Kidney epithelial cell (primary cell): ENCODE data around the gene CEACAM19. TPM values are rescaled to one million over a fixed set of nuclear protein-coding genes. Genes with fewer than 3 reads are reported as not detected.
"Not testable (repeated sequence)": the region's sequence is repeated elsewhere in the genome, so short reads cannot be mapped to it uniquely, and the experiment has no call there.

ENCODE experiments used
- DNase-seq: peaks from one replicate; pipeline ENCODE4 v3.0.0-alpha.2; 2010; ENCODE audit warnings: low read depth
- H3K27me3 ChIP-seq: 2 replicates; pipeline ENCODE4 v1.6.0; 2011; ENCODE audit warnings: low read length; ENCODE audit not compliant: control insufficient read depth, insufficient read depth
- H3K36me3 ChIP-seq: 2 replicates; pipeline ENCODE4 v1.5.1; 2011; ENCODE audit warnings: low read length; ENCODE audit not compliant: control insufficient read depth, insufficient read depth
- H3K4me3 ChIP-seq: 2 replicates; pipeline ENCODE4 v1.5.1; 2011; ENCODE audit warnings: low read depth, mild to moderate bottlenecking, control low read depth, low read length
- CTCF ChIP-seq: IDR thresholded peaks from 2 replicates; pipeline ENCODE4 v1.5.1; 2011; ENCODE audit warnings: mild to moderate bottlenecking, moderate library complexity, low read length, control low read depth, inconsistent platforms; ENCODE audit not compliant: insufficient read depth, poor library complexity, severe bottlenecking
- total RNA-seq: library from RNA; depleted of rRNA; stranded (reverse); fragments of >200 nt; gene quantifications from 2 replicates; pipeline ENCODE4 v1.2.3, GENCODE V29; 2015

Gene CEACAM19
- total RNA-seq, 1 donor from 2014 or later = 6.4 TPM

DNA sequence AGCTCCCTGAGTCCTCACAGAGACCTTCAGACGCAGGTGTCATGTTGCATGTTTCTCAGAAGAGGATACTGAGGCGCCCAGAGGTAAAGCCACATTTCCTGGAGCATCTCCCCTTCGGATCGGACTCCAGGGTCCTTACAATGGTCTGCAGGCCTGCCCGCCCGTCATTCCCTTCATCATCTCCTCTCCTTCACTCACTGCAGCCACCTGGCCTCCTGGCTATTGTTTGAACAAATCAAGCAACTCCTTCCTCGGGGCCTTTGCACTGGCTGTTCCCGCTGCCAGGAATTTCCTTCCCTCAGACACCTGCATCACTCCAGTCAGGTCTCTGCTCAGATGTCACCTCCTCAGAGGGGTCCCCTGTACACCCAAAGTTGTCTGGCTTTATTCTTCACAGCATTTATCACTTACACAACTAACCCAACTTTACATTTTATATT lies 48.0 kb downstream of the CEACAM19 start:
- no peak for TF ChIP-seq CTCF
- DNase-seq = no peak

GRCh38 chr19:44720396-44720795 lies 49.1 kb downstream of the CEACAM19 start:
- H3K27me3 ChIP-seq, H3K36me3 ChIP-seq, H3K4me3 ChIP-seq, DNase-seq: not testable (repeated sequence)

More for the DNA sequence above, 48.0 kb downstream of the CEACAM19 start:
- Histone ChIP-seq H3K27me3 (no peaks in the 10 kb centered on the region), H3K36me3 (no peaks in the 10 kb centered on the region), H3K4me3 (no peak overlapping the region)

DNA sequence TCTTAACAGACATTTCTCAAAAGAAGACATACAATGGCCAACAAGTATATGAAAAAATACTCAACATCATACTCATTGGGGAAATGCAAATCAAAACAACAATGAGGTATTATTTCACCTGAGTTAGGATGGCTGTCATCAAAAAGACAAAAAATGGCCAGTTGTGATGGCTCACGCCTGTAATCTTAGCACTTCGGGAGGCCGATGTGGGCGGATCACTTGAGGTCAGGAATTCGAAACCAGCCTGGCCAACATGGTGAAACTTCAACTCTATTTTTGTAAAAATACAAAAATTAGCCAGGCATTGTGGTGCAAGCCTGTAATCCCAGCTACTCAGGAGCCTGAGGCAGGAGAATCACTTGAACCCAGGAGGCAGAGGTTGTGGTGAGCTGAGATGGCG lies 49.7 kb downstream of the CEACAM19 start:
- Histone ChIP-seq H3K4me3 (no peak overlapping the region), H3K36me3 (no peaks in the 10 kb centered on the region), H3K27me3 (no peaks in the 10 kb centered on the region)
- DNase-seq = no peak
- TF ChIP-seq CTCF = no peak

DNA sequence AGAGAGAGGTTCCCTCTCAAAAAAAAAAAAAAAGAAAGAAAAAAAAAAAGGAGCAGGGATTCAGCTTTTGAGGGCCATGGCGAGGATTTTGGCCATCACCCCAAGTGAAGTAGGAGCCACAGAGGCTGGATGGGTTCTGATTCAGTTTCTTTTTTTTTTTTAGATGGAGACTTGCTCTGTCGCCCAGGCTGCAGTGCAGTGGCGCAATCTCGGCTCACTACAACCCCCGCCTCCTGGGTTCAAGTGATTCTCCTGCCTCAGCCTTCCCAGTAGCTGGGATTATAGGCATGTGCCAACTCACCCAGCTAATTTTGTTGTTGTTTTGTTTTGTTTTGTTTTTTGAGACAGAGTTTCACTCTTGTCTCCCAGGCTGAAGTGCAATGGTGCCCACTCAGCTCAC lies 50.1 kb downstream of the CEACAM19 start:
- not testable (repeated sequence) for DNase-seq, H3K36me3 ChIP-seq, H3K27me3 ChIP-seq, H3K4me3 ChIP-seq

DNA sequence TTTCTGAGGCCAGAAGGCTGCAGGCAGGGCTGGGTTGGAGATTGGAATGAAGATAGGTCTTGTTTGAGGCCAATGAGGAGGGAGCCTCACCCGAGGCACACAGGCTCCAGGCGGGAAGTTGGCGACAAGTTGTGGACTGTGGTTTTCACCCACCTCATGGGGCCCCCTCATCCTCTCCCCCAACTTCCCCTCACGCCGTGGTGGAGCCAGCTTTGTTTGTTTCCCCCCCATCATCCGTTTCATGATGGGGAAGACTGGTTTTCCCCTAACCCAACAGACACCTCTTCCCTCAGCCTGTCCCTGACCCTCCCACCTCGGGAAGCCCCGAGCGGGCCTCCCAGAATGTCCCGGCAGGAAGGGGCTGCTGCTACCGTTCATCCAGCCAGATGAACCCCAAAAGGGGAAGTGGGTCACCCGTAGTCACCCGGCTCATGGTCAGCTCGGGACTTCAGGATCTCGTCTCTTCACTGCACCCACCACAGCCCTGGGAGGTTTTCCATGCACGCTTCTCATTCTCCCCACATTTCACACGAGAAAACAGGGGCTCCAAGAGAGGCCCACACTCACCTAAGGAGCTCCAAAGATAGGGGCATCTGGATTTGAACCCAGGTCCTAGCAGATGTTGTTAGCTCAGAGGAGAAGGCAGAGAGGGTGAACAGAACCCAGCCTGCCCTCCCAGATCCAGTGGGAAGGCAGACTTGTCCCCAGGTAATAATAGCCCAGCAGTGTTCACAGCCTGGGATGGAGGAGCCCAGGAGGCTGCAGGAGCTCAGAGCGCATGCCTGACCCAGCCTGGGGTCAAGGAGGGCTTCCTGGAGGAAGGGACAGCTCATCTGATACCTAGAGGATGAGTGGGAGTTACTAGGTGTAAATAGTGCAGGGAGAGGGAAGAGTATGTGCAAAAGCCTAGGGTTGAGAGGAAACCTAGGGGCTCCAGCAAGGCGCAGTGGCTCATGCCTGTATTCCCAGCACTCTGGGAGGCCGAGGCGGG lies 51.1 kb downstream of the CEACAM19 start:
- DNase-seq = no peak
- no peak for TF ChIP-seq CTCF
- H3K27me3 ChIP-seq = no peaks in the 10 kb centered on the region
- H3K4me3 ChIP-seq = no peak overlapping the region
- H3K36me3 ChIP-seq = no peaks in the 10 kb centered on the region

- no peak overlapping the region for H3K4me3 ChIP-seq
- no peaks in the 10 kb centered on the region for H3K27me3 ChIP-seq
- H3K36me3 ChIP-seq = no peaks in the 10 kb centered on the region
- TF ChIP-seq CTCF = no peak
- DNase-seq = no peak
These were observed 52.1 kb downstream of the CEACAM19 start for GRCh38 chr19:44723299-44723951.

DNA sequence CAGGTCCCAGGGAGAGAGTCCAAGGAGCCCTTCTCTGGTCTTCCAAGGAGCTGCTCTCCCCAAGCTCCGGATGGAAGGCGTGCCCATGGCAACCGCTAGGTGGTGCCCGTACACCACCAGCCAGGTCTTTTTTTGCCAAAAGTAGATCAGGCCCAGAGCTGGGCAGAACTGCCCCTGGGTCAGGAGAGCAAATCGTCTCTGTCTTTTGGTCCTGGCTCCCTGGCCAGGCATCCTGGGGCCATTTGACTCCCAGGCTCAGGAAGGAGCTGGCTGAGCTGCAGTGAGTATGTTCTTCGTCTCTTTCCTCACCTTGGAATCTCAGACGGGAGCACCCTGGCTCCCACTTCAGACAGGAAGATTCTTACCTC lies 52.7 kb downstream of the CEACAM19 start:
- Histone ChIP-seq H3K4me3 (no peak overlapping the region), H3K27me3 (no peaks in the 10 kb centered on the region), H3K36me3 (no peaks in the 10 kb centered on the region)
- peak; percentile 97 for TF ChIP-seq CTCF
- no peak for DNase-seq
